ENCODE results near the gene MEIS2. TPM values are rescaled to one million over a fixed set of nuclear protein-coding genes. Genes with fewer than 3 reads are reported as not detected.

The MEIS2 gene
- total and polyA plus RNA-seq, 2 of the 13 experiments (the other 11 are each of a cell fraction or from before 2014, with no cell fraction given) = 10.7 to 12.4 TPM

DNA sequence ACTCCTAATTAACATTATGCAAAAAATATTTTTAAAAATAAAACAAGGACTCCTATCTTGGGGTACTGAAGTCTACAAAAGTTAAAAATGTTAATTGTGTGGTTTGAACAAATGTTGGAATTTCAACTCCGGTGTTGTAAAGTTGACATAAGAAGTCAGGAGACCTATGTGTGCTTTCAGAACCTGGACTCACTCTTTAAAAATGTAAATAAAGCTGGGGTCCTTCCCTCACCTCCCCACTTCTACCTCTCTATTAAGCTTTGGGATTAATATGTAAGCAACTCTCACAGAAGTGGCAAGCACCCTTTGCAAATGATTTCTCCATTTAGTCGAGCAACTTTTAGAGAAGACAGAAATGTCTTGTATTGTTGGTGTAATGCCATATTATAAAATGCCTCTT lies 11.9 kb downstream of the MEIS2 start (continued):
- TF ChIP-seq, protein P1, sequence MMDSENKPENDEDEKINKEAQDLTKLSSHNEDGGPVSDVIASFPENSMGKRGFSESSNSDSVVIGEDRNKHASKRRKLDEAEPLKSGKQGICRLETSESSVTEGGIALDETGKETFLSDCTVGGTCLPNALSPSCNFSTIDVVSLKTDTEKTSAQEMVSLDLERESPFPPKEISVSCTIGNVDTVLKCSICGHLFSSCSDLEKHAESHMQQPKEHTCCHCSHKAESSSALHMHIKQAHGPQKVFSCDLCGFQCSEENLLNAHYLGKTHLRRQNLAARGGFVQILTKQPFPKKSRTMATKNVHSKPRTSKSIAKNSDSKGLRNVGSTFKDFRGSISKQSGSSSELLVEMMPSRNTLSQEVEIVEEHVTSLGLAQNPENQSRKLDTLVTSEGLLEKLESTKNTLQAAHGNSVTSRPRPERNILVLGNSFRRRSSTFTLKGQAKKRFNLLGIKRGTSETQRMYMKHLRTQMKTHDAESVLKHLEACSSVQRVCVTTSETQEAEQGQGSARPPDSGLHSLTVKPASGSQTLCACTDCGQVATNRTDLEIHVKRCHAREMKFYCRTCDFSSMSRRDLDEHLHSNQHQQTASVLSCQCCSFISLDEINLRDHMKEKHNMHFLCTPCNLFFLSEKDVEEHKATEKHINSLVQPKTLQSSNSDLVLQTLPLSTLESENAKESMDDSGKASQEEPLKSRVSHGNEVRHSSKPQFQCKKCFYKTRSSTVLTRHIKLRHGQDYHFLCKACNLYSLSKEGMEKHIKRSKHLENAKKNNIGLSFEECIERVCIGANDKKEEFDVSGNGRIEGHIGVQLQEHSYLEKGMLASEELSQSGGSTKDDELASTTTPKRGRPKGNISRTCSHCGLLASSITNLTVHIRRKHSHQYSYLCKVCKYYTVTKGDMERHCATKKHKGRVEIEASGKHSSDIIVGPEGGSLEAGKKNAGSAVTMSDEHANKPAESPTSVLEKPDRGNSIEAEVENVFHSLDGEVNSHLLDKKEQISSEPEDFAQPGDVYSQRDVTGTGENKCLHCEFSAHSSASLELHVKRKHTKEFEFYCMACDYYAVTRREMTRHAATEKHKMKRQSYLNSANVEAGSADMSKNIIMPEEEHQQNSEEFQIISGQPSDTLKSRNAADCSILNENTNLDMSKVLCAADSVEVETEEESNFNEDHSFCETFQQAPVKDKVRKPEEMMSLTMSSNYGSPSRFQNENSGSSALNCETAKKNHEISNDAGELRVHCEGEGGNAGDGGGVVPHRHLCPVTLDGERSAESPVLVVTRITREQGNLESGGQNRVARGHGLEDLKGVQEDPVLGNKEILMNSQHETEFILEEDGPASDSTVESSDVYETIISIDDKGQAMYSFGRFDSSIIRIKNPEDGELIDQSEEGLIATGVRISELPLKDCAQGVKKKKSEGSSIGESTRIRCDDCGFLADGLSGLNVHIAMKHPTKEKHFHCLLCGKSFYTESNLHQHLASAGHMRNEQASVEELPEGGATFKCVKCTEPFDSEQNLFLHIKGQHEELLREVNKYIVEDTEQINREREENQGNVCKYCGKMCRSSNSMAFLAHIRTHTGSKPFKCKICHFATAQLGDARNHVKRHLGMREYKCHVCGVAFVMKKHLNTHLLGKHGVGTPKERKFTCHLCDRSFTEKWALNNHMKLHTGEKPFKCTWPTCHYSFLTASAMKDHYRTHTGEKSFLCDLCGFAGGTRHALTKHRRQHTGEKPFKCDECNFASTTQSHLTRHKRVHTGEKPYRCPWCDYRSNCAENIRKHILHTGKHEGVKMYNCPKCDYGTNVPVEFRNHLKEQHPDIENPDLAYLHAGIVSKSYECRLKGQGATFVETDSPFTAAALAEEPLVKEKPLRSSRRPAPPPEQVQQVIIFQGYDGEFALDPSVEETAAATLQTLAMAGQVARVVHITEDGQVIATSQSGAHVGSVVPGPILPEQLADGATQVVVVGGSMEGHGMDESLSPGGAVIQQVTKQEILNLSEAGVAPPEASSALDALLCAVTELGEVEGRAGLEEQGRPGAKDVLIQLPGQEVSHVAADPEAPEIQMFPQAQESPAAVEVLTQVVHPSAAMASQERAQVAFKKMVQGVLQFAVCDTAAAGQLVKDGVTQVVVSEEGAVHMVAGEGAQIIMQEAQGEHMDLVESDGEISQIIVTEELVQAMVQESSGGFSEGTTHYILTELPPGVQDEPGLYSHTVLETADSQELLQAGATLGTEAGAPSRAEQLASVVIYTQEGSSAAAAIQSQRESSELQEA (CRISPR knock-in tag; IDR thresholded peaks at IDR 0.05; ENCODE audit: not compliant biosample characterization) = no peak
- no peak for TF ChIP-seq PLRG1 (conservative IDR thresholded peaks at IDR 0.05)
- TF ChIP-seq HNF1B (CRISPR knock-in tag; IDR thresholded peaks at IDR 0.05) = no peak
- TF ChIP-seq FOSL2 (CRISPR knock-in tag; IDR thresholded peaks at IDR 0.05) = peak; percentile 51
- peak; percentile 46; the same call in 1 of the 2 replicates for TF ChIP-seq SOX5 (CRISPR knock-in tag; IDR thresholded peaks at IDR 0.05; ENCODE audit: borderline replicate concordance)
- peak; percentile 86 for TF ChIP-seq ZKSCAN5 (CRISPR knock-in tag; IDR thresholded peaks at IDR 0.05)
- no peak for TF ChIP-seq GTF3A (CRISPR knock-in tag; conservative IDR thresholded peaks at IDR 0.05)
- no peak for TF ChIP-seq ZNF605 (CRISPR knock-in tag; IDR thresholded peaks at IDR 0.05)
- peak; percentile 80; the same call in 1 of the 2 replicates for TF ChIP-seq HOMEZ (CRISPR knock-in tag; IDR thresholded peaks at IDR 0.05; ENCODE audit: low read depth)
- TF ChIP-seq, protein P2, sequence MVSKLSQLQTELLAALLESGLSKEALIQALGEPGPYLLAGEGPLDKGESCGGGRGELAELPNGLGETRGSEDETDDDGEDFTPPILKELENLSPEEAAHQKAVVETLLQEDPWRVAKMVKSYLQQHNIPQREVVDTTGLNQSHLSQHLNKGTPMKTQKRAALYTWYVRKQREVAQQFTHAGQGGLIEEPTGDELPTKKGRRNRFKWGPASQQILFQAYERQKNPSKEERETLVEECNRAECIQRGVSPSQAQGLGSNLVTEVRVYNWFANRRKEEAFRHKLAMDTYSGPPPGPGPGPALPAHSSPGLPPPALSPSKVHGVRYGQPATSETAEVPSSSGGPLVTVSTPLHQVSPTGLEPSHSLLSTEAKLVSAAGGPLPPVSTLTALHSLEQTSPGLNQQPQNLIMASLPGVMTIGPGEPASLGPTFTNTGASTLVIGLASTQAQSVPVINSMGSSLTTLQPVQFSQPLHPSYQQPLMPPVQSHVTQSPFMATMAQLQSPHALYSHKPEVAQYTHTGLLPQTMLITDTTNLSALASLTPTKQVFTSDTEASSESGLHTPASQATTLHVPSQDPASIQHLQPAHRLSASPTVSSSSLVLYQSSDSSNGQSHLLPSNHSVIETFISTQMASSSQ (IDR thresholded peaks at IDR 0.05; ENCODE audit: low read depth) = 0 out of 2 replicates have a peak, but pooled peaks have one; percentile 9
- TF ChIP-seq, protein P2 (CRISPR knock-in tag; IDR thresholded peaks at IDR 0.05; ENCODE audit: borderline replicate concordance) = no peak
- no peak for TF ChIP-seq SMARCC2 (IDR thresholded peaks at IDR 0.05)

Measured in HepG2 (cell line).